Measurements from ENCODE around the gene RPP30. TPM values are rescaled to one million over a fixed set of nuclear protein-coding genes. Genes with fewer than 3 reads are reported as not detected.
"Not testable (repeated sequence)": the region's sequence is repeated elsewhere in the genome, so short reads cannot be mapped to it uniquely, and the experiment has no call there.

The RPP30 gene
- total RNA-seq, 1 donor from 2014 or later = 24.7 TPM

DNA sequence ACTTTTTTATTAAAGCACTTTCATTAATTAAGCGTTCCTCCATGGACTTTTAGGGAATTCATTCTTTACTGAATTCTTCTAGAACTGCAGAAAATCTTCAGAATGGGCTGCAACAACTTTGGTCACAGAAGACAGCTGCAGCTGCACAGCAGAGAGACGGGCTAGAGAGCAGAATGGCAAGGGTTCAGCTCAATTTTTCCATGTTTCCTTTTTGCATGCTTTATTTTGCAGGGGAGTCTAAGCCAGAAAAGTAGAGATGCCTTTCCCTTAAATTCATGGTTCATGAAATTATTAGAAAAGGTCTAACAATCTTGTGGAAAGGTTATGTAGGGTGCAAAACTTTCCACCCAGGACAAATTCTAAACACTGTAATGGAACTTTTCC is 64.5 kb downstream of the RPP30 start:
- TF ChIP-seq, protein P1, sequence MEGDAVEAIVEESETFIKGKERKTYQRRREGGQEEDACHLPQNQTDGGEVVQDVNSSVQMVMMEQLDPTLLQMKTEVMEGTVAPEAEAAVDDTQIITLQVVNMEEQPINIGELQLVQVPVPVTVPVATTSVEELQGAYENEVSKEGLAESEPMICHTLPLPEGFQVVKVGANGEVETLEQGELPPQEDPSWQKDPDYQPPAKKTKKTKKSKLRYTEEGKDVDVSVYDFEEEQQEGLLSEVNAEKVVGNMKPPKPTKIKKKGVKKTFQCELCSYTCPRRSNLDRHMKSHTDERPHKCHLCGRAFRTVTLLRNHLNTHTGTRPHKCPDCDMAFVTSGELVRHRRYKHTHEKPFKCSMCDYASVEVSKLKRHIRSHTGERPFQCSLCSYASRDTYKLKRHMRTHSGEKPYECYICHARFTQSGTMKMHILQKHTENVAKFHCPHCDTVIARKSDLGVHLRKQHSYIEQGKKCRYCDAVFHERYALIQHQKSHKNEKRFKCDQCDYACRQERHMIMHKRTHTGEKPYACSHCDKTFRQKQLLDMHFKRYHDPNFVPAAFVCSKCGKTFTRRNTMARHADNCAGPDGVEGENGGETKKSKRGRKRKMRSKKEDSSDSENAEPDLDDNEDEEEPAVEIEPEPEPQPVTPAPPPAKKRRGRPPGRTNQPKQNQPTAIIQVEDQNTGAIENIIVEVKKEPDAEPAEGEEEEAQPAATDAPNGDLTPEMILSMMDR (IDR thresholded peaks at IDR 0.05) = no peak
- H3K27me3 Mint-ChIP-seq (ENCODE audit: low read depth) = no peaks in the 10 kb centered on the region
- H3K9me3 Mint-ChIP-seq (ENCODE audit: low read depth) = no peaks in the 10 kb centered on the region
- no peaks in the 10 kb centered on the region for H3K36me3 Mint-ChIP-seq (ENCODE audit: low read depth)
- no peak overlapping the region for H3K4me3 Mint-ChIP-seq (ENCODE audit: unreplicated experiment)
- peaks cover 77% of the 10 kb centered on the region for H3K4me1 Mint-ChIP-seq (ENCODE audit: low read depth)
- H3K27ac Mint-ChIP-seq (ENCODE audit: unreplicated experiment) = peak overlapping the region; percentile 62
- DNase-seq (ENCODE audit: low spot score) = no peak

- TF ChIP-seq, protein P1 (IDR thresholded peaks at IDR 0.05) = no peak
- H3K4me1 Mint-ChIP-seq (ENCODE audit: low read depth) = peaks cover 62% of the 10 kb centered on the region
- H3K36me3 Mint-ChIP-seq (ENCODE audit: low read depth) = no peaks in the 10 kb centered on the region
- no peak for DNase-seq (ENCODE audit: low spot score)
- no peaks in the 10 kb centered on the region for H3K9me3 Mint-ChIP-seq (ENCODE audit: low read depth)
- peak overlapping the region; percentile 62 for H3K27ac Mint-ChIP-seq (ENCODE audit: unreplicated experiment)
- H3K27me3 Mint-ChIP-seq (ENCODE audit: low read depth) = no peaks in the 10 kb centered on the region
- H3K4me3 Mint-ChIP-seq (ENCODE audit: unreplicated experiment) = no peak overlapping the region
These were observed 66.0 kb downstream of the RPP30 start for GRCh38 chr10:90937645-90938258.

DNA sequence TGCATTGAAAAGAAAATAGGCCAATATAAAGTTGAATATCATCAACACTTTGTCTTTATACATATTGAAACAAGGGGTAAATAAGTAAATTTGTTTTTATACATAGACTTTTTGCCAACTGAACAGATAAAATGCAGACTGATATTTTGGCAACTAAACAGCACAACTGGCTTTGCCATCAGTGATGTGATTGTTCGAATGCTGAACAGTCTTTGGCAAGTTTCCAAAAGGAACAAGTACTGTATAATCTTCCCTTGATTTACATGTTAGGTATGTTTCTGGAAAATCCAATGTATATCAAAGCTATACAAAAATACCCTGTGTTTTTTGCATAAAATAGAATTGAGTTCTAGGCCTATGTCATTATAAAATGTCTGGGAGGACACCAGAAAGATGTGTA is 67.3 kb downstream of the RPP30 start:
- no peak overlapping the region for H3K27ac Mint-ChIP-seq (ENCODE audit: unreplicated experiment)
- H3K9me3 Mint-ChIP-seq (ENCODE audit: low read depth) = no peaks in the 10 kb centered on the region
- TF ChIP-seq, protein P1 (IDR thresholded peaks at IDR 0.05) = no peak
- no peaks in the 10 kb centered on the region for H3K27me3 Mint-ChIP-seq (ENCODE audit: low read depth)
- H3K36me3 Mint-ChIP-seq (ENCODE audit: low read depth) = no peaks in the 10 kb centered on the region
- DNase-seq (ENCODE audit: low spot score) = no peak
- H3K4me1 Mint-ChIP-seq (ENCODE audit: low read depth) = peaks cover 54% of the 10 kb centered on the region
- H3K4me3 Mint-ChIP-seq (ENCODE audit: unreplicated experiment) = no peak overlapping the region

DNA sequence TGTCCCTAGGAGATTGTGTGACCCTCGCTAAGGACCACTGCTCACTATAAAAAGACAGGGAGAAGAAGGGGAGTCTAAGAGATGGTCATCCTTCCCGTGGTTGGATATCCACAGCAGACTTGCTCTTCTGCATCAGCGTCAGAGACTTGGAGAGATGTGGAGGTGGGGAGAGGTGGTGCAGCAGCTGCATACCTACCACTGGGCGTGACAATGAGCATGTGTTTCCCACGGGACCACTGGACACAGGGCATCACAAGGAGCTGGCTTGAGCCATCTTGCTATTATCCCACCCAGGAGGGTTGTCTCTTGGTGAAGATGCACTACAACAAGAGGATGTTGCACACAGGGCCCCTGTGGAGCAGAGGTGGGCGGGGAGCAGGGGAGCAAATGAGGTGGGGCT is 67.9 kb downstream of the RPP30 start:
- no peak for DNase-seq (ENCODE audit: low spot score)
- H3K9me3 Mint-ChIP-seq (ENCODE audit: low read depth) = no peaks in the 10 kb centered on the region
- H3K4me3 Mint-ChIP-seq (ENCODE audit: unreplicated experiment) = no peak overlapping the region
- H3K27me3 Mint-ChIP-seq (ENCODE audit: low read depth) = no peaks in the 10 kb centered on the region
- H3K27ac Mint-ChIP-seq (ENCODE audit: unreplicated experiment) = no peak overlapping the region
- H3K36me3 Mint-ChIP-seq (ENCODE audit: low read depth) = no peaks in the 10 kb centered on the region
- TF ChIP-seq, protein P1 (IDR thresholded peaks at IDR 0.05) = no peak
- H3K4me1 Mint-ChIP-seq (ENCODE audit: low read depth) = peaks cover 54% of the 10 kb centered on the region

GRCh38 chr10:90942980-90943379 is 71.2 kb downstream of the RPP30 start:
- H3K4me1 Mint-ChIP-seq (ENCODE audit: low read depth) = peaks cover 43% of the 10 kb centered on the region
- H3K4me3 Mint-ChIP-seq (ENCODE audit: unreplicated experiment); H3K9me3 Mint-ChIP-seq (ENCODE audit: low read depth); DNase-seq (ENCODE audit: low spot score); H3K27me3 Mint-ChIP-seq (ENCODE audit: low read depth); H3K36me3 Mint-ChIP-seq (ENCODE audit: low read depth); H3K27ac Mint-ChIP-seq (ENCODE audit: unreplicated experiment): not testable (repeated sequence)

GRCh38 chr10:90944749-90945148 is 73.0 kb downstream of the RPP30 start:
- Mint-ChIP-seq H3K4me3 (ENCODE audit: unreplicated experiment) (no peak overlapping the region), H3K27me3 (ENCODE audit: low read depth) (no peaks in the 10 kb centered on the region), H3K27ac (ENCODE audit: unreplicated experiment) (no peak overlapping the region), H3K36me3 (ENCODE audit: low read depth) (no peaks in the 10 kb centered on the region), H3K9me3 (ENCODE audit: low read depth) (no peaks in the 10 kb centered on the region), H3K4me1 (ENCODE audit: low read depth) (peaks cover 36% of the 10 kb centered on the region)
- no peak for DNase-seq (ENCODE audit: low spot score)
- TF ChIP-seq, protein P1 (IDR thresholded peaks at IDR 0.05) = no peak
